T-helper 2 cell treated with Interferon-gamma antibody and Interleukin-4, amounts not matched to agents 100 ng/mL and 5 ng/mL, for 36 hours (primary cell): ENCODE measurements around the gene COX7B. TPM values are rescaled to one million over a fixed set of nuclear protein-coding genes. Genes with fewer than 3 reads are reported as not detected.
"Not testable (repeated sequence)": the region's sequence is repeated elsewhere in the genome, so short reads cannot be mapped to it uniquely, and the experiment has no call there.

ENCODE experiments used
- intact Hi-C: fragments of 100-400 bp; cut with micrococcal nuclease; formaldehyde crosslinking; loops from one replicate; pipeline ENCODE4 v1.15.1; 2023
- total RNA-seq: library from RNA; stranded (reverse); gene quantifications from 2 replicates; pipeline ENCODE4 v1.2.3, GENCODE V29; 2022

The COX7B gene
- total RNA-seq, 1 donor from 2014 or later: 276 TPM

DNA sequence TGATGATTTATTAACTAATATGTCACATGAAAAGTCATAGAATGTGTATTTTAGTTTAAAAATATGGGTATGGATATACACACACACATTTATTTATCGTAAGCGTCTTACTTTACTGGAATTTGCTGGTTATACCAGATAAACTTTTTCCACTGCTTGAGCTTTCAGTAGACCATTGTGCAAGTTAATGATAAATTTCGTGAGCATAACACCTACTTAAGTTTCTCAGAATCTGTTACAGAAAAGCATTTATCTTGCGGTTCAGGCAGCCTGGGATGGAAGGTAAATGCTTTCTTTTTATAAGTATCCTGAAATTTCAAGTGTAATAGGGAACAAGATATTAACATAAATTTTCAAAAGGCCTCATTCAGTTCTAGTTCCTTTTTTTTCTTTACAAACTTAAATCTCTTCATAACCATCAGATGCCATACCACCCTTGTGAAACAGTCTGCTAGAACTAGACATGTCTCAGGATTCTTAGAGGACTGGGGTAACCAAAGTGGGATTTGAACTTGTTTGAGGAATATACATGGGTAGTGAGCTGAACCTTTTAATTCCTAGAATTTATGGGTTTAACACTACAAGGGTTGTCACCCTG lies 38.9 kb downstream of the COX7B start:
- intact Hi-C loops: no loop called here

DNA sequence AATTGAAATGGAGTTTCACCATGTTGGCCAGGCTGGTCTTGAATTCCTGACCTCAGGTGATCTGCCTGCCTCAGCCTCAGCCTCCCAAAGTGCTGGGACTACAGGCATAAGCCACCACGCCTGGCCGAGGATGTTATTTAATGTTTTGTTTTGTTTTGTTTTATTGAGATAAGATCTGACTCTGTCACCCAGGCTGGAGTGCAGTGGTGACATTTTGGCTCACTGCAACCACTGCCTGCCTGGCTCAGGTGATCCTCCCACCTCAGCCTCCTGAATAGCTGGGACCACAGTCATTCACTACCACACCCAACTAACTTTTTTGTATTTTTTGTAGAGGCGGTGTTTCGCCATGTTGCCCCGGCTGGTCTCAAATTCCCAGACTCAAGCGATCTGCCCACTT lies 45.8 kb downstream of the COX7B start:
- intact Hi-C loops: not testable (repeated sequence)

DNA sequence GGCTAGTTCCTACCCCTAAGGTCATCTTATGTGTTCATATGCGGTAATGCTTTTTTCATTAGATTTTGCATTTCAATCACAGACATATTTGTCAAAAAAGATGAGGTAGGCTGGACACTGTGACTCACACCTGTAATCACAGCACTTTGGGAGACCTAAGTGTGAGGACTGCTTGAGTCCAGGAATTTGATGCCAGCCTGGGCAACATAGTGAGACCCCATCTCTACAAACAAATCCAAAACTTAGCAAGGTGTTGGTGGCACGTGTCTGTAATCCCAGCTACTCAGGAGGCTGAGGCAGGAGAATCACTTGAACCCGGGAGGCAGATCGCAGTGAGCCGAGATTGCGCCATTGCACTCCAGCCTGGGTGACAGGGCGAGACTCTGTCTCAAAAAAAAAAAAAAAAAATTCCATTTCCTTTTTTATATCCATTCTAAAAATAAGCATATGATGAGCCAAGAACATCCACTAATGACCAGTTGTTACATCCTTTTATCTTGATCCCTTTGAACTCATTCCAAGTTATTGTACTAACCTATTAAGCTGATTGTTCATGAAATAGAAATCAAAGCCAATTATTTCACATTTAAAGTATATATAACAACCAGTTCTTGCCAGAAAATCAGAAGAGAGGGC lies 46.8 kb downstream of the COX7B start:
- intact Hi-C loops: no loop called here

DNA sequence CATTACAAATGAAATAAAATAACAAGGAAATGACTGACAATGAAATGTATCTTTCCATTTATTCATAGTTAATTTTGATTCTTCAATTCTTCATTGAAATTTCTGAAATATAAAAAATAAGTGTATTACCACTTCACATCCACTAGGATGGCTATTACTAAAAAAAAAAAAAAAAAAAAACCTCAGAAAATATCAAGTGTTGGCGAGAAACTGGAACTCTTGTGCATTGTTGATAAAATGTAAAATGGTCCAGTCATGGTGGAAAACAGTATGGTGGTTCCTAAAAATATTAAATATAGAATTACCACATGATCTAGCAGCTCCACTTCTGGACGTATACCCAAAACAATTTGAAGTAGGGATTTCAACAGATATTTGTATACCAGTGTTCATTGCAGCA lies 47.3 kb downstream of the COX7B start:
- intact Hi-C loops: no loop called here

DNA sequence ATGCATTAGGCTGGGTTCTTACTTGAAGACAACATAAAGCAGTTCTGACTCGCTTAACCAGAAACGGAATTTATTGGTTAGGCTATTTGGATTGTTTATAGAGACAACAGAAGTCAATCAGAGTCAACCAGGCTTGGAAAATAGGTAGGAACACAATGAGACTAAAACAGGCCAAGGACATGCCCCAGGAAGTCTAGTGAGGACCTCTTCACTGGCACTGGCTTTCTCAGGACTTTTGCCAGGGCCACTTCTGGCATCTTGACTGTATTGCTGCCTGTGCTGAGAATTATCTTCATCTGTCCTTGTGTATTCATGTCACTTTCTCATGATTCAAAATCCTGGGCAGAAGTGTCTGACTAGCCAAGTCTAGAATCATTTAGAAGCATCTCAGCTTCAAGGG lies 50.6 kb downstream of the COX7B start:
- intact Hi-C loops: no loop called here

DNA sequence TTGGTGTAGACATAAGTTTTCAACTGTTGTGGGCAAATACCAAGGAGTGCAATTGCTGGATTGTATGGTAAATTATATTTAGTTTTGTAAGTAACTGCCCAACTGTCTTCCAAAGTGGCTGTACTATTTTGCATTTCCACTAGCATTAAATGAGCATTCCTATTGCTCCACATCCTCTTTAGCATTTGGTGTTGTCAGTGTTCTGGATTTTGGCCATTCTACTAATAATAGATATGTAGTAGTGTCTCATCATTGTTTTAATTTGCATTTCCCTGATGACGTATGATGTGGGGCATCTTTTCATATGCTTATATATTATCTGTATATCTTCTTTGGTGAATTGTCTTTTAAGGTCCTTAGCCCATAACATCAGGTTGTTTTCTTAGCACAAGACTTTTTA lies 52.9 kb downstream of the COX7B start:
- intact Hi-C loops: no loop called here

DNA sequence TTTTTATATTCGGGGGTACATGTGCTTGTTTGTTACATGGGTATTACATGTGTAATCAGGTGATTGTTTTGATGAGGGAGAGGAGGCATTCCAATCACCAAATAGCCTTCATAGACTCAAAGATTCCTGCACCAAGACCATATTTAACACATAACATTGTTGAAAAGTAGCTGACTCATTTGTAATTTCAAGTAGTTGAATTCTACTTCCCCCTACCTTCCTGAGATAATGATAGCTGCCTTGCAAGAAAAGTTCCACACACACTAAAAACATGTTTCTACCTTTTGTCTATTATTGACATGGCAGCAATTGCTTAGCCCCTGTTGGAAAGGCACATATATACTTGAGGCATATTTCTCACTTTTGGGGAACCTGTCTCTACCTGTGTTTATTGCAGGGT lies 54.0 kb downstream of the COX7B start:
- intact Hi-C loops: no loop called here

DNA sequence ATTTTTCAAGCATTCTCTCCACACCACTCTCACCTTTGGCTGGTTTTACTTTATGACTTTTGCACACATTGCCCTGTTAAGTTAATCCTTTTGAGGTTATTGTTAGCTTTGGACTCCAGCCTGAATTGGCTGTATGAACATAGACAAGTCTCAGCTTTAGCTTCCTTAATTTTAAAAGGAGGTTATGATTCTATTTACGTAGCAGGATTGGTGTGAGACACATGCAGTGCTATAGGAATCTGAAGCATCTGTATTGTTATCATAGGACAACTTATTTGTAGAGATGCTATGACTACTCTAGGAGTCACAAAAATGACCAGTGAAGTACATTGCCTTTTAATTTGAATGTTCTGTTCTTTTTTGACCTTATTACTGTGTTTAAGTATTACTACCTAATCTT lies 54.4 kb downstream of the COX7B start:
- intact Hi-C loops: no loop called here

Other genes with a start within 250 kb of the COX7B start
- gene ATRX, start 113.3 kb upstream of the COX7B start, total RNA-seq: 75.0 and 79.2 TPM in 2 replicates
- 61.1 and 64.2 TPM in 2 replicates for gene MAGT1, start 4.0 kb upstream of the COX7B start, total RNA-seq
- gene ATP7A, start 11.2 kb downstream of the COX7B start, total RNA-seq: 9.0 and 9.5 TPM in 2 replicates
- gene PGAM4, start 70.2 kb downstream of the COX7B start, total RNA-seq: 0.57 TPM in 1 of 2 replicates, not detected in the other
- gene PGK1, start 204.8 kb downstream of the COX7B start, total RNA-seq: 986 and 1,004 TPM in 2 replicates
- 23.0 TPM in 2 replicates for gene TAF9B, start 240.2 kb downstream of the COX7B start, total RNA-seq